ENCODE measurements around the gene LTA.

- TF ChIP-seq CTCF (IDR thresholded peaks at IDR 0.05) (no peak), POLR2A (IDR thresholded peaks at IDR 0.05) (no peak), POLR2AphosphoS5 (IDR thresholded peaks at IDR 0.05) (no peak)
Observed at GRCh38 chr6:31621320-31621939, 49.3 kb downstream of the LTA start.
